Uterus (tissue), 4 donors: ENCODE measurements around the gene MPL. TPM values are rescaled to one million over a fixed set of nuclear protein-coding genes. Genes with fewer than 3 reads are reported as not detected.

Experiments
- DNase-seq, 2 donors: peaks; one replicate each; pipeline ENCODE4 v3.0.0-alpha.2; 2019 to 2020
- H3K27ac ChIP-seq, 2 donors: fragments of 200-600 bp; sonication (generic); 1 replicate in 1 of 2; 2 replicates in 1 of 2; pipeline ENCODE4 v1.5.1; 2016 to 2018
- H3K27me3 ChIP-seq, 2 donors: fragments of 200-600 bp; sonication (generic); one replicate each; pipeline ENCODE4 v1.5.1; 2018 to 2019; ENCODE audit warnings: control low read depth in 1 of 2
- H3K36me3 ChIP-seq, 2 donors: fragments of 200-600 bp; sonication (generic); one replicate each; pipeline ENCODE4 v1.5.1; 2019; ENCODE audit warnings: control low read depth in 1 of 2
- H3K4me1 ChIP-seq, 2 donors: fragments of 200-600 bp; sonication (generic); one replicate each; pipeline ENCODE4 v1.5.1; 2018 to 2019; ENCODE audit warnings: control low read depth in 1 of 2
- H3K4me3 ChIP-seq, 2 donors: fragments of 200-600 bp; sonication (generic); 1 replicate in 1 of 2; 2 replicates in 1 of 2; pipeline ENCODE4 v1.5.1; 2018 to 2019; ENCODE audit warnings: mild to moderate bottlenecking in 1 of 2
- H3K9me3 ChIP-seq, 2 donors: fragments of 200-600 bp; sonication (generic); one replicate each; pipeline ENCODE4 v1.5.1; 2019; ENCODE audit warnings: control low read depth in 1 of 2
- CTCF ChIP-seq, 4 experiments: fragments of 200-600 bp in 2 of 4; fragments of 450-650 bp in 2 of 4; sonication (generic) in 2 of 4; IDR thresholded peaks; one replicate each; pipeline ENCODE4 v1.5.1; 2016 to 2019; ENCODE audit warnings: antibody characterized with exemption in 4 of 4, mild to moderate bottlenecking in 2 of 4, moderate library complexity in 1 of 4
- POLR2A ChIP-seq, 2 donors: fragments of 450-650 bp; IDR thresholded peaks; one replicate each; pipeline ENCODE4 v1.6.1; 2016; ENCODE audit warnings: antibody characterized with exemption in 2 of 2, mild to moderate bottlenecking in 1 of 2, moderate library complexity in 1 of 2
- intact Hi-C: fragments of 100-400 bp; cut with DNase I; formaldehyde crosslinking; loops from one replicate; pipeline ENCODE4 v1.15.1; 2023; ENCODE audit warnings: low total_unique reads
- total RNA-seq, 4 donors: library from RNA; depleted of rRNA in 3 of 4; stranded (reverse); fragments of >200 nt in 3 of 4; gene quantifications; one replicate each; pipeline versions ENCODE4 v1.1.0 to v1.2.4, GENCODE V29; 2014 to 2023
- donor health status: DM: yes; HTN: yes; CAD: no.

The MPL gene
- total RNA-seq, 4 donors from 2014 or later = 1.3 TPM; not detected in 3

GRCh38 chr1:43311521-43311920 is 26.1 kb upstream of the MPL start:
- no peak for TF ChIP-seq POLR2A (IDR thresholded peaks at IDR 0.05)
- TF ChIP-seq CTCF (IDR thresholded peaks at IDR 0.05) = no peak
- Histone ChIP-seq H3K4me3 (no peak overlapping the region), H3K27ac (no peak overlapping the region), H3K4me1 (no peaks in the 10 kb centered on the region), H3K36me3 (no peaks in the 10 kb centered on the region), H3K27me3 (no peaks in the 10 kb centered on the region), H3K9me3 (no peaks in the 10 kb centered on the region)
- DNase-seq = no peak
- intact Hi-C loops = no loop called here

GRCh38 chr1:43312212-43312623 is 25.4 kb upstream of the MPL start:
- Histone ChIP-seq H3K36me3 (no peaks in the 10 kb centered on the region), H3K4me3 (no peak overlapping the region), H3K4me1 (no peaks in the 10 kb centered on the region), H3K27ac (no peak overlapping the region), H3K9me3 (no peaks in the 10 kb centered on the region), H3K27me3 (no peaks in the 10 kb centered on the region)
- no peak for DNase-seq
- intact Hi-C loops = no loop called here
- TF ChIP-seq POLR2A (IDR thresholded peaks at IDR 0.05) (no peak), CTCF (IDR thresholded peaks at IDR 0.05) (no peak)

GRCh38 chr1:43312663-43313515 is 24.7 kb upstream of the MPL start:
- Histone ChIP-seq H3K27ac (no peak overlapping the region), H3K36me3 (no peaks in the 10 kb centered on the region), H3K4me1 (no peaks in the 10 kb centered on the region), H3K4me3 (no peak overlapping the region), H3K27me3 (no peaks in the 10 kb centered on the region), H3K9me3 (no peaks in the 10 kb centered on the region)
- intact Hi-C loops = no loop called here
- DNase-seq = no peak
- TF ChIP-seq CTCF (IDR thresholded peaks at IDR 0.05) (no peak), POLR2A (IDR thresholded peaks at IDR 0.05) (no peak)

- H3K9me3 ChIP-seq = no peaks in the 10 kb centered on the region
- DNase-seq = no peak
- TF ChIP-seq POLR2A (IDR thresholded peaks at IDR 0.05) = no peak
- TF ChIP-seq CTCF (IDR thresholded peaks at IDR 0.05) = no peak
- no peaks in the 10 kb centered on the region for H3K4me1 ChIP-seq
- no peaks in the 10 kb centered on the region for H3K27me3 ChIP-seq
- no peak overlapping the region for H3K4me3 ChIP-seq
- intact Hi-C loops = no loop called here
- H3K27ac ChIP-seq = no peak overlapping the region
- H3K36me3 ChIP-seq = no peaks in the 10 kb centered on the region
Measured at GRCh38 chr1:43313771-43314170, 23.8 kb upstream of the MPL start.

GRCh38 chr1:43314233-43314632 is 23.4 kb upstream of the MPL start:
- H3K27me3 ChIP-seq = no peaks in the 10 kb centered on the region
- H3K27ac ChIP-seq = no peak overlapping the region
- H3K4me3 ChIP-seq = no peak overlapping the region
- intact Hi-C loops = no loop called here
- TF ChIP-seq POLR2A (IDR thresholded peaks at IDR 0.05) (no peak), CTCF (IDR thresholded peaks at IDR 0.05) (no peak)
- H3K4me1 ChIP-seq = no peaks in the 10 kb centered on the region
- DNase-seq = no peak
- no peaks in the 10 kb centered on the region for H3K36me3 ChIP-seq
- no peaks in the 10 kb centered on the region for H3K9me3 ChIP-seq
